HepG2 (cell line): ENCODE data around the gene TBX6. TPM values are rescaled to one million over a fixed set of nuclear protein-coding genes. Genes with fewer than 3 reads are reported as not detected.

Experiments used
- BRD4 ChIP-seq: sonication (generic); formaldehyde crosslinking; IDR thresholded peaks from 2 replicates; pipeline ENCODE4 v1.4.0; 2020; ENCODE audit warnings: missing genetic modification reagents
- DDIT3 ChIP-seq: sonication (generic); formaldehyde crosslinking; IDR thresholded peaks from 2 replicates; pipeline ENCODE4 v1.4.0; 2020; ENCODE audit warnings: mild to moderate bottlenecking, missing genetic modification reagents
- DRAP1 ChIP-seq: IDR thresholded peaks from 2 replicates; pipeline ENCODE4 v1.6.1; 2016; ENCODE audit warnings: missing genetic modification reagents, missing compliant biosample characterization
- IRX3 ChIP-seq: sonication (generic); formaldehyde crosslinking; IDR thresholded peaks from 2 replicates; pipeline ENCODE4 v1.8.1; 2023; ENCODE audit warnings: mild to moderate bottlenecking, low read depth, missing genetic modification reagents, borderline replicate concordance
- MEF2D ChIP-seq: sonication (generic); formaldehyde crosslinking; IDR thresholded peaks from 2 replicates; pipeline ENCODE4 v1.5.1; 2020; ENCODE audit warnings: mild to moderate bottlenecking, missing genetic modification reagents
- MTF2 ChIP-seq: sonication (generic); formaldehyde crosslinking; IDR thresholded peaks from 2 replicates; pipeline ENCODE4 v1.5.0; 2020; ENCODE audit warnings: missing genetic modification reagents, borderline replicate concordance
- MXD1 ChIP-seq: sonication (generic); formaldehyde crosslinking; IDR thresholded peaks from 2 replicates; pipeline ENCODE4 v1.4.0; 2020; ENCODE audit warnings: mild to moderate bottlenecking, missing genetic modification reagents
- RELA ChIP-seq: sonication (generic); formaldehyde crosslinking; IDR thresholded peaks from 2 replicates; pipeline ENCODE4 v1.4.0; 2020; ENCODE audit warnings: missing genetic modification reagents
- TCF7L2 ChIP-seq: IDR thresholded peaks from 2 replicates; pipeline ENCODE4 v1.6.1; 2011; ENCODE audit warnings: mild to moderate bottlenecking, low read depth, low read length, moderate library complexity
- TEAD3 ChIP-seq: optimal IDR thresholded peaks from 2 replicates; pipeline ENCODE3; 2016; ENCODE audit warnings: borderline replicate concordance
- TRIM24 ChIP-seq: sonication (generic); formaldehyde crosslinking; IDR thresholded peaks from 2 replicates; pipeline ENCODE4 v1.8.0; 2022; ENCODE audit warnings: mild to moderate bottlenecking, missing genetic modification reagents
- ZFY ChIP-seq: sonication (generic); formaldehyde crosslinking; IDR thresholded peaks from 2 replicates; pipeline ENCODE4 v1.4.0; 2020; ENCODE audit warnings: missing genetic modification reagents
- ZMYM3 ChIP-seq: sonication (generic); formaldehyde crosslinking; IDR thresholded peaks from 2 replicates; pipeline ENCODE4 v1.5.1; 2020; ENCODE audit warnings: mild to moderate bottlenecking, missing genetic modification reagents
- ZNF205 ChIP-seq: IDR thresholded peaks from 2 replicates; pipeline ENCODE4 v1.6.1; 2018; ENCODE audit warnings: missing biosample characterization, missing genetic modification reagents
- ZNF383 ChIP-seq: sonication (generic); formaldehyde crosslinking; IDR thresholded peaks from 2 replicates; pipeline ENCODE4 v1.4.0; 2020; ENCODE audit warnings: missing genetic modification reagents, mild to moderate bottlenecking, borderline replicate concordance
- ZNF468 ChIP-seq: sonication (generic); formaldehyde crosslinking; IDR thresholded peaks from 2 replicates; pipeline ENCODE4 v1.8.0; 2022; ENCODE audit warnings: mild to moderate bottlenecking, moderate library complexity, missing genetic modification reagents
- ZNF768 ChIP-seq: sonication (generic); formaldehyde crosslinking; IDR thresholded peaks from 2 replicates; pipeline ENCODE4 v1.4.0; 2020; ENCODE audit warnings: missing genetic modification reagents
- ZNF839 ChIP-seq: sonication (generic); formaldehyde crosslinking; IDR thresholded peaks from 2 replicates; pipeline ENCODE4 v1.4.0; 2020; ENCODE audit warnings: missing genetic modification reagents, mild to moderate bottlenecking, borderline replicate concordance
- polyA plus RNA-seq, 8 experiments: library from polyadenylated mRNA; depleted of rRNA in 3 of 8; stranded (reverse) in 7 of 8; unstranded in 1 of 8; fragments of >200 nt; fragmentation: Illumina TruSeq in 4 of 8; extraction: Trizol in 4 of 8; gene quantifications; 2 replicates each; pipeline versions ENCODE4 v1.2.1 to v1.2.3, GENCODE V29; 2011 to 2016; ENCODE audit warnings: low read depth in 4 of 8, missing spikeins in 1 of 8, mixed read lengths in 1 of 8; ENCODE audit not compliant: insufficient read depth in 1 of 8
- total RNA-seq, 5 experiments: library from RNA; depleted of rRNA; stranded (reverse); fragments of >200 nt; fragmentation: Illumina TruSeq; extraction: Trizol; gene quantifications; 2 replicates each; pipeline ENCODE4 v1.2.3, GENCODE V29; 2016; ENCODE audit warnings: low read depth in 1 of 5
- TF ChIP-seq, protein P1 (sequence below): sonication (generic); formaldehyde crosslinking; IDR thresholded peaks from 2 replicates; pipeline ENCODE4 v1.5.1; 2020; ENCODE audit warnings: missing genetic modification reagents, mild to moderate bottlenecking, borderline replicate concordance
- TF ChIP-seq, protein P2 (sequence below): sonication (generic); formaldehyde crosslinking; IDR thresholded peaks from 2 replicates; pipeline ENCODE4 v1.9.0; 2021; ENCODE audit warnings: missing genetic modification reagents, borderline replicate concordance
- TF ChIP-seq, protein P3 (sequence below): sonication (generic); formaldehyde crosslinking; IDR thresholded peaks from 2 replicates; pipeline ENCODE4 v1.8.0; 2022; ENCODE audit warnings: missing genetic modification reagents, mild to moderate bottlenecking, inconsistent platforms, borderline replicate concordance

The TBX6 gene
- total and polyA plus RNA-seq, 2 of the 13 experiments (the other 11 are each of a cell fraction or from before 2014, with no cell fraction given) = 0.24 to 0.42 TPM

- TF ChIP-seq IRX3 (CRISPR knock-in tag) (peak; percentile 57; the same call in 1 of the 2 replicates), ZMYM3 (CRISPR knock-in tag) (peak; percentile 74), MXD1 (CRISPR knock-in tag) (peak; percentile 96), DRAP1 (peak; percentile 99), TEAD3 (CRISPR knock-in tag) (peak; percentile 76), ZNF839 (CRISPR knock-in tag) (peak; percentile 99), ZNF768 (CRISPR knock-in tag) (peak; percentile 83; the same call in 1 of the 2 replicates), TRIM24 (no peak), ZNF383 (CRISPR knock-in tag) (no peak), RELA (CRISPR knock-in tag) (peak; percentile 90; the same call in 1 of the 2 replicates), MEF2D (peak; percentile 85), BRD4 (peak; percentile 99), TCF7L2 (no peak), DDIT3 (no peak), ZNF205 (CRISPR knock-in tag) (peak; percentile 89), ZNF468 (peak; percentile 99), MTF2 (CRISPR knock-in tag) (peak; percentile 99; the same call in 1 of the 2 replicates), ZFY (peak; percentile 96)
- TF ChIP-seq, protein P1, sequence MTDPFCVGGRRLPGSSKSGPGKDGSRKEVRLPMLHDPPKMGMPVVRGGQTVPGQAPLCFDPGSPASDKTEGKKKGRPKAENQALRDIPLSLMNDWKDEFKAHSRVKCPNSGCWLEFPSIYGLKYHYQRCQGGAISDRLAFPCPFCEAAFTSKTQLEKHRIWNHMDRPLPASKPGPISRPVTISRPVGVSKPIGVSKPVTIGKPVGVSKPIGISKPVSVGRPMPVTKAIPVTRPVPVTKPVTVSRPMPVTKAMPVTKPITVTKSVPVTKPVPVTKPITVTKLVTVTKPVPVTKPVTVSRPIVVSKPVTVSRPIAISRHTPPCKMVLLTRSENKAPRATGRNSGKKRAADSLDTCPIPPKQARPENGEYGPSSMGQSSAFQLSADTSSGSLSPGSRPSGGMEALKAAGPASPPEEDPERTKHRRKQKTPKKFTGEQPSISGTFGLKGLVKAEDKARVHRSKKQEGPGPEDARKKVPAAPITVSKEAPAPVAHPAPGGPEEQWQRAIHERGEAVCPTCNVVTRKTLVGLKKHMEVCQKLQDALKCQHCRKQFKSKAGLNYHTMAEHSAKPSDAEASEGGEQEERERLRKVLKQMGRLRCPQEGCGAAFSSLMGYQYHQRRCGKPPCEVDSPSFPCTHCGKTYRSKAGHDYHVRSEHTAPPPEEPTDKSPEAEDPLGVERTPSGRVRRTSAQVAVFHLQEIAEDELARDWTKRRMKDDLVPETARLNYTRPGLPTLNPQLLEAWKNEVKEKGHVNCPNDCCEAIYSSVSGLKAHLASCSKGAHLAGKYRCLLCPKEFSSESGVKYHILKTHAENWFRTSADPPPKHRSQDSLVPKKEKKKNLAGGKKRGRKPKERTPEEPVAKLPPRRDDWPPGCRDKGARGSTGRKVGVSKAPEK = no peak
- TF ChIP-seq, protein P2, sequence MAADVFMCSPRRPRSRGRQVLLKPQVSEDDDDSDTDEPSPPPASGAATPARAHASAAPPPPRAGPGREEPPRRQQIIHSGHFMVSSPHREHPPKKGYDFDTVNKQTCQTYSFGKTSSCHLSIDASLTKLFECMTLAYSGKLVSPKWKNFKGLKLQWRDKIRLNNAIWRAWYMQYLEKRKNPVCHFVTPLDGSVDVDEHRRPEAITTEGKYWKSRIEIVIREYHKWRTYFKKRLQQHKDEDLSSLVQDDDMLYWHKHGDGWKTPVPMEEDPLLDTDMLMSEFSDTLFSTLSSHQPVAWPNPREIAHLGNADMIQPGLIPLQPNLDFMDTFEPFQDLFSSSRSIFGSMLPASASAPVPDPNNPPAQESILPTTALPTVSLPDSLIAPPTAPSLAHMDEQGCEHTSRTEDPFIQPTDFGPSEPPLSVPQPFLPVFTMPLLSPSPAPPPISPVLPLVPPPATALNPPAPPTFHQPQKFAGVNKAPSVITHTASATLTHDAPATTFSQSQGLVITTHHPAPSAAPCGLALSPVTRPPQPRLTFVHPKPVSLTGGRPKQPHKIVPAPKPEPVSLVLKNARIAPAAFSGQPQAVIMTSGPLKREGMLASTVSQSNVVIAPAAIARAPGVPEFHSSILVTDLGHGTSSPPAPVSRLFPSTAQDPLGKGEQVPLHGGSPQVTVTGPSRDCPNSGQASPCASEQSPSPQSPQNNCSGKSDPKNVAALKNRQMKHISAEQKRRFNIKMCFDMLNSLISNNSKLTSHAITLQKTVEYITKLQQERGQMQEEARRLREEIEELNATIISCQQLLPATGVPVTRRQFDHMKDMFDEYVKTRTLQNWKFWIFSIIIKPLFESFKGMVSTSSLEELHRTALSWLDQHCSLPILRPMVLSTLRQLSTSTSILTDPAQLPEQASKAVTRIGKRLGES = peak; percentile 56; the same call in 1 of the 2 replicates
- TF ChIP-seq, protein P3, sequence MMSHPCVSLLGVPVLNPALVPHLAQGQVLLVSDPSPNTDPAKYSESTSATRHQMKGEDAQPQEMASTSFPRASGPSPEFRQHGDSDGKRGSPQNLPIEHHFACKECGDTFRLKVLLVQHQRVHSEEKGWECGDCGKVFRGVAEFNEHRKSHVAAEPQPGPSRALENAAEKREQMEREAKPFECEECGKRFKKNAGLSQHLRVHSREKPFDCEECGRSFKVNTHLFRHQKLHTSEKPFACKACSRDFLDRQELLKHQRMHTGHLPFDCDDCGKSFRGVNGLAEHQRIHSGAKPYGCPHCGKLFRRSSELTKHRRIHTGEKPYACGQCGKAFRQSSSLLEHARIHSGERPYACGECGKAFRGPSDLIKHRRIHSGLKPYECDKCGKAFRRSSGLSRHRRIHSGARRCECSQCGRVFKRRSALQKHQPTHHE (CRISPR knock-in tag) = peak; percentile 95
Measured at GRCh38 chr16:30065102-30065942, 26.4 kb downstream of the TBX6 start, which contains the start of gene ALDOA (continued).
